GM13977 (cell line): ENCODE measurements around the gene KRT86.
A peak's percentile ranks its signal among the peaks of the same experiment; 100 is the strongest.

Source experiments
- DNase-seq: peaks from one replicate; pipeline ENCODE4 v3.0.0; 2012; ENCODE audit warnings: low spot score
- CTCF ChIP-seq: IDR thresholded peaks from 2 replicates; pipeline ENCODE4 v1.5.1; 2012; ENCODE audit warnings: mild to moderate bottlenecking, control low read depth; ENCODE audit not compliant: insufficient read depth; ENCODE audit errors: extremely low read depth, missing control alignments
- in situ Hi-C: fragments of 300-500 bp; cut with MboI; formaldehyde crosslinking; loops from one replicate; pipeline ENCODE4 v1.12.0; 2022; ENCODE audit warnings: low sequenced_read_pairs, low pct_unique_long_range_greater_than_20kb, mixed read lengths, inconsistent platforms; ENCODE audit not compliant: unreplicated experiment

Gene KRT86

DNA sequence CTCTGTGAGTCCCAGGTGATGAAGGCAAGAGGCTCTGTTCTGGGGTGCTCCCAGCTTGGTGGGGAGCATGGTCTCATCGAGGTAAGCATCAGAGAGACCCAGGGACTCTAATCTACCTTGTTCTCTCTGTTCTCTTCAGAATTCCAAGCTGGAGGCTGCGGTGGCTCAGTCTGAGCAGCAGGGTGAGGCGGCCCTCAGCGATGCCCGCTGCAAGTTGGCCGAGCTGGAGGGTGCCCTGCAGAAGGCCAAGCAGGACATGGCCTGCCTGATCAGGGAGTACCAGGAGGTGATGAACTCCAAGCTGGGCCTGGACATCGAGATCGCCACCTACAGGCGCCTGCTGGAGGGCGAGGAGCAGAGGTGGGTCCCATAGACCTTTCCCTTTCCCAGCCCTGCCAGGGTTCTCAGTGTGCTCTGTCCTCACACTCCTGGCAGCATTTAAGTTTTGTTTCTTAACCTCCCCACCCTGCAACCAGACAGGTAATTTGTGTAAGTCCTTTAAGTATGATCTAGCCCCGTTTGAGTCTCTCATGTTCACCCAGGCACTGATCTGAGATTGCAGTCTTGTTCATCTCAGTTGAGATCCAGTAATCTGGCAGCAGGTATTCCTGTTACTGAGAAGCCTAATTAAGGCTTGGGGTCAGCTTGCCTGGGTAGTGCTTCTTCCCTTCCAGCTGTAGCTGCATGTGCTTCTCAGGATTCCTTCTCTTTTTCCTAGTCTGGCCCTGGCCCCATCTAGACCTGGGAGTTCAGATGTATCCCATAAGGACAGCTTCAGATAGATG is 31.7 kb downstream of the KRT86 start:
- no peak for DNase-seq
- in situ Hi-C loops = no loop called here

GRCh38 chr12:52306731-52307130 is 32.3 kb downstream of the KRT86 start:
- in situ Hi-C loops = no loop called here
- DNase-seq = no peak
- TF ChIP-seq CTCF = no peak

More for the DNA sequence above, 31.7 kb downstream of the KRT86 start:
- TF ChIP-seq CTCF = peak; percentile 16

- no peak for TF ChIP-seq CTCF
- in situ Hi-C loops = no loop called here
Measured at GRCh38 chr12:52307836-52308805, 33.7 kb downstream of the KRT86 start.

DNA sequence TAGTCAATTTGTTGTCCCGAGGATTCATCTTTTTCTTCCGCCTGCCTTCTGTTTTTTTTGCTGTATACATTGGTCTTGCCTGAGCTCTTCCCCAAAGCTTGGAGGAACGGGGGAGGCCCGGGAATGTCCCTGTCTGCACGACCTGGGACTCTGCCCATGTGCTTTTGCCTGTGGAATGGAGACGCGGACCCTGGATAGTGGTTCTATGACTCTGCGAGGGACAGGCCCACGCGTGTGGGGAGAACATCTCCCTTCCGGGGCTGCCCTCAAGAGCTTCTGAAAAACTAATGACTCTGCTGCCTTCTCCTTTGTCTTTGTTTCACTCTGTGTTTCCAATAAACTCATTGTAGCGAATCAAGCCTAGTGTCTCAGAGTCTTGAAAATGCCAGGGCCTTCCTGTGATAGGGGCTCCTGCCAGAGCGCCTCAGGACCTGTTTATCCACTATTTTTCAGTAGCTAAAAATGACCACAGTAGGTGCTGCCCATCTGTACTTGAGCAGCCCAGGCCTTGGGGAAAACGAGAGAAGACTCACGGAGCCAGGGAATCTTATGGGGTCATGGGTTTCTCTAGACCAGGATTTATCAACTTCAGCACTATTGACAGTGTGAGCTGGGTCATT is 34.5 kb downstream of the KRT86 start:
- in situ Hi-C loops = no loop called here
- no peak for DNase-seq
- TF ChIP-seq CTCF = no peak

More at GRCh38 chr12:52307836-52308805, 33.7 kb downstream of the KRT86 start:
- no peak for DNase-seq

DNA sequence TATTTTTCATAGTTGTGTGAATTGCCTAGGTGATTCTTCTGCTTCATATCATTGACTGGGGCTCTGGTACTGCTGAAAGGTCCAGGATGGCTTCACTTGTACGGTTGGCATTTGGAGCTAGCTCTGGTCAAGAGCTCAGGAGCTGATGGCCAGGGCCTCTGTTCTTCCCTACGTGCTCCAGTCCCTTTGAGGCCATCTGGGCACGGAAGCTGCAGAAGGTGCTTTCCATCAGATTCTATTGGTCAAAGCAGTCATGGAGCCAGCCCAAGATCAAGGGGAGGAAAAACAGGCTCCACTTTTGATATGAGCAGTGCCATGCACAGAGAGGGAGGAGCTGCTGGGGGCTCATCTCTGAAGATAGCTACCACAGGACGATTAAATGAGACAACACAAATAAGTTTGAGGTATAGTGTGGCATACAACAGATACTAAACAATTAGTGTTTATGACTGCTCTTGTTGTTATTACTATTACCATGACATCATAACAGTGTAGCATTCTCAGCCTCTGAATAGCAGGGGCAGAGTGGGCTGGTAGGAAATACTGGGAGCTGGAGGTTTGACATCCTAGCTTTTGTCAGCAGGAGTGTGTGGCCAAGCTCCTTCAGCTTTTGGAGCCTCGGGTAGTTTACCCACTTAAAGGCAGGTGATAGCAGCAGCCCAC is 36.3 kb downstream of the KRT86 start:
- in situ Hi-C loops = no loop called here
- DNase-seq = no peak
- no peak for TF ChIP-seq CTCF

GRCh38 chr12:52311285-52311648 is 36.8 kb downstream of the KRT86 start:
- TF ChIP-seq CTCF = no peak
- in situ Hi-C loops = no loop called here
- no peak for DNase-seq
